Adrenal gland (tissue), 12 donors: ENCODE measurements around the gene SLC9A6. TPM values are rescaled to one million over a fixed set of nuclear protein-coding genes. Genes with fewer than 3 reads are reported as not detected.
"Not testable (repeated sequence)": the region's sequence is repeated elsewhere in the genome, so short reads cannot be mapped to it uniquely, and the experiment has no call there.

Source experiments
- DNase-seq, 7 donors: peaks; one replicate each; pipeline ENCODE4 v3.0.0-alpha.2; 2019 to 2020
- H3K27ac ChIP-seq, 5 donors: fragments of 200-600 bp; sonication (generic) in 4 of 5; 1 replicate in 3 of 5; 2 replicates in 2 of 5; pipeline versions ENCODE4 v1.5.1 to v1.8.0; 2016 to 2020; ENCODE audit warnings: mild to moderate bottlenecking in 1 of 5
- H3K27me3 ChIP-seq: fragments of 200-600 bp; 2 replicates; pipeline ENCODE4 v1.8.0; 2021
- H3K36me3 ChIP-seq, 2 donors: fragments of 200-600 bp; replicated peaks in 1 of 2; 1 replicate in 1 of 2; 2 replicates in 1 of 2; pipeline versions ENCODE4 v1.5.1 to v1.8.0; 2018 to 2022
- H3K4me1 ChIP-seq, 2 donors: fragments of 200-600 bp; replicated peaks in 1 of 2; 1 replicate in 1 of 2; 2 replicates in 1 of 2; pipeline versions ENCODE4 v1.5.1 to v1.8.0; 2018 to 2021
- H3K4me3 ChIP-seq, 4 donors: fragments of 200-600 bp; sonication (generic) in 3 of 4; one replicate each; pipeline ENCODE4 v1.5.1; 2016 to 2018
- H3K9me3 ChIP-seq, 3 donors: fragments of 200-600 bp; sonication (generic) in 1 of 3; replicated peaks in 1 of 3; 1 replicate in 2 of 3; 2 replicates in 1 of 3; pipeline versions ENCODE4 v1.5.1 to v1.8.0; 2016 to 2021
- CTCF ChIP-seq, 6 experiments: fragments of 450-650 bp in 4 of 6; fragments of 200-600 bp in 2 of 6; sonication (generic) in 1 of 6; IDR thresholded peaks; 1 replicate in 5 of 6; 2 replicates in 1 of 6; pipeline versions ENCODE4 v1.5.1 to v1.8.0; 2016 to 2021; ENCODE audit warnings: antibody characterized with exemption in 6 of 6, mild to moderate bottlenecking in 2 of 6, moderate library complexity in 1 of 6
- POLR2A ChIP-seq, 2 donors: fragments of 450-650 bp; IDR thresholded peaks; one replicate each; pipeline ENCODE4 v1.6.1; 2017; ENCODE audit warnings: antibody characterized with exemption in 2 of 2, mild to moderate bottlenecking in 2 of 2, moderate library complexity in 1 of 2
- WGBS, 4 donors: extraction: QIAGEN DNeasy Blood & Tissue Kit in 2 of 4; methylation state at CpG; one replicate each; pipeline versions ENCODE4 v1.1.5 to v1.1.7; 2013 to 2017; 5-methylcytosine and 5-hydroxymethylcytosine counted together
- intact Hi-C, 2 donors: fragments of 100-400 bp; cut with DNase I; formaldehyde crosslinking; loops; one replicate each; pipeline versions ENCODE4 v1.14.1 to v1.15.0; 2022 to 2023
- polyA plus RNA-seq, 3 donors: library from polyadenylated mRNA; stranded (reverse); fragments of 200-250 nt in 2 of 3; fragments of 350-450 nt in 1 of 3; fragmentation: Illumina TruSeq in 1 of 3; extraction: RNeasy Lipid Tissue Mini Kit (QIAGEN cat#74804) in 1 of 3; gene quantifications; one replicate each; pipeline ENCODE4 v1.2.3, GENCODE V29; 2013 to 2014
- total RNA-seq, 9 donors: library from RNA; depleted of rRNA in 4 of 9; stranded (reverse); fragments of >200 nt in 4 of 9; fragments of 120-200 nt in 1 of 9; fragmentation: NEBNext Ultra II Directional in 1 of 9; extraction: Animal tissue kit (Norgen Biotek cat#: 25700) in 1 of 9; gene quantifications; one replicate each; pipeline versions ENCODE4 v1.1.0 to v1.2.4, GENCODE V29; 2013 to 2023
- donor health status: healthy with polysubstance abuse.
- donor health status: Bipolar disorder and iron deficiency.
- donor health status: DM: yes; HTN: yes; CAD: no.
- donor health status: DM: no; HTN: no; CAD: no.
- donor health status: DM: no; HTN: no; CAD: no.
- donor health status: DM: yes; HTN: yes; CAD: no.

Gene SLC9A6
- total and polyA plus RNA-seq, 12 donors: 10.0 to 36.2 (median 16.3) TPM

DNA sequence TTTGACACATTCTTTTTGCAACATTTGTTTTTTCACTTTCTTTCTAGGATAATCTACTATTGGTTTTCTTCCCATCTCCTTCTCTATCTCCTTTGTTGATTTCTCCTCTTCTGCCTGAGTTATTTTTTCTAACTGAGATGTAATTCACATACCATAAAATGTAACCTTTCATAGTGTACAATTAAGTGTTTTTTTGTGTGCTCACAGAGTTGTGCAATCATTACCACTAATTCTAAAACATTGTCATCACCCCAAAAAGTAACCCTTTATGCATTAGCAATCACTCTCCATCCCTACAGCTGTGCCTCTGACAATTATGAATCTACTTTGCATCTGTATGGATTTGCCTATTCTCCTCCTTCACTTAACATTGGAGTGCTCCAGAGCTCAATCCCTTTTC lies 95.5 kb downstream of the SLC9A6 start:
- no peak overlapping the region for H3K27ac ChIP-seq
- intact Hi-C loops: no loop called here
- DNase-seq: no peak
- H3K4me3 ChIP-seq: no peak overlapping the region
- no peaks in the 10 kb centered on the region for H3K9me3 ChIP-seq
- H3K4me1 ChIP-seq: no peaks in the 10 kb centered on the region
- H3K36me3 ChIP-seq: no peaks in the 10 kb centered on the region
- TF ChIP-seq CTCF (IDR thresholded peaks at IDR 0.05): no peak
- no peak for TF ChIP-seq POLR2A (IDR thresholded peaks at IDR 0.05)
- peaks cover 4% of the 10 kb centered on the region for H3K27me3 ChIP-seq

- WGBS, 4 donors: 84 to 97% (median 92%) methylated on average over 2 of the region's 2 CpGs
- H3K27ac ChIP-seq: no peak overlapping the region
- TF ChIP-seq CTCF (IDR thresholded peaks at IDR 0.05): no peak
- TF ChIP-seq POLR2A (IDR thresholded peaks at IDR 0.05): no peak
- H3K9me3 ChIP-seq: no peaks in the 10 kb centered on the region
- H3K27me3 ChIP-seq: peaks cover 4% of the 10 kb centered on the region
- H3K36me3 ChIP-seq: no peaks in the 10 kb centered on the region
- no peaks in the 10 kb centered on the region for H3K4me1 ChIP-seq
- no peak for DNase-seq
- no peak overlapping the region for H3K4me3 ChIP-seq
- intact Hi-C loops: no loop called here
Observed at GRCh38 chrX:136086521-136086920, 101.3 kb downstream of the SLC9A6 start.

DNA sequence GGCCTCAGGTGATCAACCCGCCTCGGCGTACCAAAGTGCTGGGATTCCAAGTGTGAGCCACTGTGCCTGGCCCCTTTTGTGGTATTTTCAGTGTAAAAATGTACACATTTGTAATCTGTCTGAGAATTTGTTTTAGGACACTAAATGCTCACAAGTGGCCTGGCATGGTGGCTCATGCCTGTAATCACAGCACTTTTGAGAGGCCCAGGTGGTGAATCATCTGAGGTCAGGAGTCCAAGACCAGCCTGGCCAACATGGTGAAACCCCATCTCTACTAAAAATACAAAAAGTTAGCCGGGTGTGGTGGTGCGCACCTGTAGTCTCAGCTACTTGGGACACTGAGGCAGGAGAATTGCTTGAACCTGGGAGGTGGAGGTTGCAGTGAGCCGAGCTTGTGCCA lies 106.7 kb downstream of the SLC9A6 start:
- H3K4me3 ChIP-seq, intact Hi-C loops, H3K4me1 ChIP-seq, H3K27me3 ChIP-seq, H3K36me3 ChIP-seq, DNase-seq, H3K9me3 ChIP-seq, H3K27ac ChIP-seq: not testable (repeated sequence)
- 89 to 96% (median 93%) methylated on average over 2 to 6 of the region's 6 CpGs for WGBS, 4 donors

DNA sequence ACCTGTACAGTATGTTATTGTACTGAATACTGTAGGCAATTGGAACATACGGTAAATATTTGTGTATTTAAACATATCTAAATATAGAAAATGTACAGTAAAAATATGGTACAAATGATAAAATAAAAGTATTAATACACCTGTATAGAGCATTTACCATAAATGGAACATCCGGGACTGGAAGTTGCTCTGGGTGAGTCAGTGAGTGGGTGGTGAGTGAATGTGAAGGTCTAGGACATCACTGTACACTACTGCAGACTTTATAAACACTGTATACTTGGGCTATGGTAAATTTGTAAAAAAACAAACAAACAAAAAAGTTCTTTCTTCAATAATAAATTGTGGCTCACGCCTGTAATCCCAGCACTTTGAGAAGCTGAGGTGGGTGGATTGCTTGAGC lies 109.7 kb downstream of the SLC9A6 start:
- no peak for TF ChIP-seq CTCF (IDR thresholded peaks at IDR 0.05)
- no peak for TF ChIP-seq POLR2A (IDR thresholded peaks at IDR 0.05)
- no peak for DNase-seq
- Histone ChIP-seq H3K36me3 (no peaks in the 10 kb centered on the region), H3K4me1 (no peaks in the 10 kb centered on the region), H3K9me3 (no peaks in the 10 kb centered on the region), H3K4me3 (no peak overlapping the region), H3K27ac (no peak overlapping the region), H3K27me3 (no peaks in the 10 kb centered on the region)
- 53 to 69% (median 67%) methylated on average over 3 of the region's 3 CpGs for WGBS, 4 donors
- intact Hi-C loops: no loop called here

Other genes with a start within 250 kb of the SLC9A6 start
- gene CT45A3, start 217.2 kb upstream of the SLC9A6 start, total RNA-seq: not detected
- not detected for gene CT45A3, start 217.2 kb upstream of the SLC9A6 start, polyA plus RNA-seq
- gene CT45A5, start 199.9 kb upstream of the SLC9A6 start, total RNA-seq: not detected
- gene CT45A5, start 199.9 kb upstream of the SLC9A6 start, polyA plus RNA-seq: not detected
- not detected for gene CT45A6, start 182.6 kb upstream of the SLC9A6 start, total RNA-seq
- gene CT45A6, start 182.6 kb upstream of the SLC9A6 start, polyA plus RNA-seq: not detected
- not detected for gene CT45A2, start 165.4 kb upstream of the SLC9A6 start, total RNA-seq
- gene CT45A2, start 165.4 kb upstream of the SLC9A6 start, polyA plus RNA-seq: not detected
- not detected for gene CT45A7, start 148.2 kb upstream of the SLC9A6 start, total RNA-seq
- gene CT45A7, start 148.2 kb upstream of the SLC9A6 start, polyA plus RNA-seq: not detected
- gene CT45A8, start 130.9 kb upstream of the SLC9A6 start, total RNA-seq: not detected
- not detected for gene CT45A8, start 130.9 kb upstream of the SLC9A6 start, polyA plus RNA-seq
- not detected for gene CT45A9, start 113.6 kb upstream of the SLC9A6 start, total RNA-seq
- not detected for gene CT45A9, start 113.6 kb upstream of the SLC9A6 start, polyA plus RNA-seq
- not detected for gene CT45A10, start 92.0 kb upstream of the SLC9A6 start, total RNA-seq
- gene CT45A10, start 92.0 kb upstream of the SLC9A6 start, polyA plus RNA-seq: not detected
- gene SAGE1, start 91.7 kb upstream of the SLC9A6 start, total RNA-seq: not detected
- under 1 TPM in 1 of 3 donors, not detected in 2; 0.03 TPM for gene SAGE1, start 91.7 kb upstream of the SLC9A6 start, polyA plus RNA-seq
- gene MMGT1, start 11.4 kb upstream of the SLC9A6 start, total RNA-seq: 10 to 100 TPM in 8 of 9 donors, 1 to 10 TPM in 1; 8.2 to 23.5 (median 13.6) TPM
- 10 to 100 TPM in 1 of 3 donors, 1 to 10 TPM in 2; 1.4 to 20.7 (median 2.9) TPM for gene MMGT1, start 11.4 kb upstream of the SLC9A6 start, polyA plus RNA-seq
- gene FHL1, start 162.1 kb downstream of the SLC9A6 start, total RNA-seq: 10 to 100 TPM; 23.2 to 72.7 (median 49.9) TPM
- gene FHL1, start 162.1 kb downstream of the SLC9A6 start, polyA plus RNA-seq: 10 to 100 TPM; 46.7 to 78.0 (median 50.0) TPM